GM12878 (cell line): ENCODE results near the gene ABCA7. TPM values are rescaled to one million over a fixed set of nuclear protein-coding genes. Genes with fewer than 3 reads are reported as not detected.

ENCODE experiments used
- ATAC-seq: fragments of 200-7000 bp; cut with Tn5 transposase; 3 replicates; pipeline ENCODE4 v1.9.1; 2020; ENCODE audit warnings: mild to moderate bottlenecking, moderate library complexity
- BruUV-seq: library from RNA; stranded (reverse); fragments of 400-500 nt; replicated peaks from 2 replicates; lab custom pipeline; 2021; lab: Mats Ljungman, UMichigan
- CTCF ChIA-PET: fragments of 300-600 bp; sonication (Branson Sonifier 250); formaldehyde crosslinking; extraction: SDS; loops from one replicate; lab custom pipeline; 2021; ENCODE audit warnings: inconsistent platforms; lab: Yijun Ruan, JAX
- POLR2A ChIA-PET: fragments of 350-600 bp; formaldehyde crosslinking; extraction: SDS; loops from one replicate; lab custom pipeline; 2021; ENCODE audit warnings: inconsistent platforms; lab: Charles Lee
- RAD21 ChIA-PET: fragments of 300-600 bp; sonication (Branson Sonifier 250); formaldehyde crosslinking; loops from one replicate; lab custom pipeline; 2023; ENCODE audit warnings: antibody characterized with exemption; ENCODE audit not compliant: unreplicated experiment; lab: Charles Lee
- SMC1A ChIA-PET: fragments of 300-600 bp; sonication (Branson Sonifier 250); formaldehyde crosslinking; loops from one replicate; lab custom pipeline; 2023; ENCODE audit not compliant: unreplicated experiment, uncharacterized antibody; lab: Charles Lee
- DNase-seq: peaks from one replicate; pipeline ENCODE4 v3.0.0-alpha.2; 2011; ENCODE audit warnings: low read depth, low spot score
- FAIRE-seq: peaks from 3 replicates; lab custom pipeline; 2011; peaks lifted over from hg19 to GRCh38; lab: Jason Lieb, UNC
- H2AFZ ChIP-seq: 2 replicates; pipeline ENCODE4 v1.6.0; 2011; ENCODE audit warnings: low read depth, low read length, control low read depth; ENCODE audit not compliant: control insufficient read depth
- H3K27ac ChIP-seq: 2 replicates; pipeline ENCODE4 v1.5.1; 2011; ENCODE audit warnings: control low read depth; ENCODE audit not compliant: control insufficient read depth, insufficient read depth
- H3K27me3 ChIP-seq, 2 experiments: replicated peaks in 1 of 2; 2 replicates each; pipeline versions ENCODE4 v1.6.0 to v1.6.1; 2011; ENCODE audit warnings: low read length in 1 of 2; ENCODE audit not compliant: control insufficient read depth in 2 of 2, insufficient read depth in 2 of 2
- H3K36me3 ChIP-seq, 2 experiments: 2 replicates each; pipeline ENCODE4 v1.5.1; 2011; ENCODE audit warnings: low read length in 1 of 2; ENCODE audit not compliant: control insufficient read depth in 2 of 2, insufficient read depth in 2 of 2
- H3K4me1 ChIP-seq: 2 replicates; pipeline ENCODE4 v1.6.1; 2011; ENCODE audit warnings: mild to moderate bottlenecking, low read length, moderate library complexity, mixed read lengths; ENCODE audit not compliant: control insufficient read depth, insufficient read depth
- H3K4me2 ChIP-seq: 2 replicates; pipeline ENCODE4 v1.6.0; 2011; ENCODE audit warnings: control low read depth; ENCODE audit not compliant: control insufficient read depth, insufficient read depth
- H3K4me3 ChIP-seq: fragments of 200-600 bp; sonication (generic); 2 replicates; pipeline ENCODE4 v1.5.1; 2016
- H3K79me2 ChIP-seq: 2 replicates; pipeline ENCODE4 v1.6.0; 2011; ENCODE audit warnings: low read length; ENCODE audit not compliant: control insufficient read depth, insufficient read depth
- H3K9ac ChIP-seq: 2 replicates; pipeline ENCODE4 v1.8.0; 2011; ENCODE audit warnings: low read length, control low read depth, mixed read lengths; ENCODE audit not compliant: control insufficient read depth, insufficient read depth
- H3K9me3 ChIP-seq: replicated peaks from 3 replicates; pipeline ENCODE4 v1.5.1; 2011; ENCODE audit warnings: mild to moderate bottlenecking, low read length; ENCODE audit not compliant: control insufficient read depth, insufficient read depth
- H4K20me1 ChIP-seq: 2 replicates; pipeline ENCODE4 v1.6.0; 2011; ENCODE audit not compliant: control insufficient read depth, insufficient read depth
- LARP7 ChIP-seq: fragments of 450-650 bp; IDR thresholded peaks from 2 replicates; pipeline ENCODE4 v1.6.1; 2017; ENCODE audit warnings: mild to moderate bottlenecking
- POLR2A ChIP-seq: IDR thresholded peaks from 2 replicates; pipeline ENCODE4 v1.6.1; 2011; ENCODE audit warnings: low read depth, mild to moderate bottlenecking, low read length
- POU2F2 ChIP-seq: IDR thresholded peaks from 3 replicates; pipeline ENCODE4 v1.6.1; 2011; ENCODE audit warnings: low read depth, mild to moderate bottlenecking, low read length, borderline replicate concordance
- SIX5 ChIP-seq: IDR thresholded peaks from 2 replicates; pipeline ENCODE4 v1.6.1; 2011; ENCODE audit warnings: mild to moderate bottlenecking, low read depth, low read length, moderate library complexity; ENCODE audit not compliant: severe bottlenecking
- SREBF2 ChIP-seq: IDR thresholded peaks from 2 replicates; pipeline ENCODE4 v1.6.1; 2012; ENCODE audit warnings: mild to moderate bottlenecking, low read length
- STAT1 ChIP-seq: fragments of 450-650 bp; conservative IDR thresholded peaks from 2 replicates; pipeline ENCODE4 v1.6.1; 2014; ENCODE audit warnings: antibody characterized with exemption, mild to moderate bottlenecking
- WRNIP1 ChIP-seq: IDR thresholded peaks from 2 replicates; pipeline ENCODE4 v1.6.1; 2011; ENCODE audit warnings: low read depth, low read length, improper control_type of control experiment, borderline replicate concordance
- ZBED1 ChIP-seq: IDR thresholded peaks from 2 replicates; pipeline ENCODE4 v1.6.1; 2016; ENCODE audit warnings: borderline replicate concordance
- WGBS: methylation state at CpG from one replicate; pipeline ENCODE4 v1.1.6; 2016; ENCODE audit warnings: low lambda C conversion rate; ENCODE audit not compliant: insufficient replicate concordance, insufficient coverage; ENCODE audit errors: missing lambda C conversion rate; 5-methylcytosine and 5-hydroxymethylcytosine counted together
- in situ Hi-C: fragments of 300-500 bp; cut with MboI; formaldehyde crosslinking; loops from 9 replicates; pipeline ENCODE4 v1.14.3; 2018; ENCODE audit warnings: mixed read lengths
- intact Hi-C: fragments of 100-400 bp; cut with micrococcal nuclease; formaldehyde crosslinking; loops from one replicate; pipeline ENCODE4 v1.14.2; 2022; ENCODE audit not compliant: unreplicated experiment
- polyA plus RNA-seq, 11 experiments: library from polyadenylated mRNA; depleted of rRNA in 4 of 11; unstranded in 6 of 11; stranded (reverse) in 5 of 11; fragments of >200 nt; fragmentation: Nextera tagmentation in 4 of 11; fragmentation: Illumina TruSeq in 1 of 11; extraction: Ambion mirVana in 4 of 11; extraction: Trizol in 1 of 11; gene quantifications; 1 replicate in 1 of 11; 2 replicates in 10 of 11; pipeline versions ENCODE4 v1.2.1 to v1.2.3, GENCODE V29; 2011 to 2016; ENCODE audit warnings: inconsistent platforms in 2 of 11, missing spikeins in 2 of 11, low read depth in 1 of 11
- total RNA-seq, 4 experiments: library from RNA; depleted of rRNA in 3 of 4; stranded (reverse); fragments of >200 nt in 3 of 4; fragmentation: Illumina TruSeq in 1 of 4; extraction: Trizol in 1 of 4; gene quantifications; 2 replicates each; pipeline versions ENCODE4 v1.2.1 to v1.2.3, GENCODE V29; 2013 to 2021

The ABCA7 gene
- total and polyA plus RNA-seq, 10 of the 15 experiments (the other 5 are each of a cell fraction or from before 2014, with no cell fraction given): 1.0 to 49.5 (median 14.8) TPM

GRCh38 chr19:995051-995827 is 44.7 kb upstream of the ABCA7 start:
- intact Hi-C loops (loop anchor here (5.0 kb wide), 1 partner anchor 133 kb away; no protein-coding TSS in a partner anchor), in situ Hi-C loops (no loop called here)
- ChIA-PET SMC1A (no interaction called here), RAD21 (interaction anchor here (3.3 kb wide), 1 partner anchor 11 kb away, joined by 11 read pairs; the partner anchor contains the start of gene WDR18), POLR2A (no interaction called here), CTCF (no interaction called here)
- FAIRE-seq: no peak
- ATAC-seq: no peak
- Histone ChIP-seq H3K4me2 (no peak overlapping the region), H3K9ac (no peak overlapping the region), H3K27me3 (no peaks in the 10 kb centered on the region), H4K20me1 (no peaks in the 10 kb centered on the region), H3K36me3 (peaks cover 4 to 6% of the 10 kb centered on the region in 2 experiments; a peak in 3 of 4 replicates), H3K27ac (no peak overlapping the region), H3K4me3 (no peak overlapping the region), H3K9me3 (no peaks in the 10 kb centered on the region), H2AFZ (no peak overlapping the region), H3K4me1 (no peaks in the 10 kb centered on the region; the same call in 1 of the 2 replicates), H3K79me2 (no peaks in the 10 kb centered on the region)
- BruUV-seq: no TSS peak
- WGBS: 69% methylated on average over 24 of the region's 26 CpGs
- TF ChIP-seq SIX5 (no peak), POU2F2 (no peak), SREBF2 (no peak), WRNIP1 (no peak), STAT1 (no peak), POLR2A (peak; percentile 3; the same call in 1 of the 2 replicates), LARP7 (no peak), ZBED1 (no peak)
- DNase-seq: no peak
